NCI-H226 (cell line): Measurements from ENCODE around the gene PCDHGA1.
"Not testable (repeated sequence)": the region's sequence is repeated elsewhere in the genome, so short reads cannot be mapped to it uniquely, and the experiment has no call there.

Experiments used
- DNase-seq: peaks from one replicate; pipeline ENCODE4 v3.0.0-alpha.2; 2015

PCDHGA1 gene

GRCh38 chr5:141413540-141414069, 83.3 kb downstream of the PCDHGA1 start:
- DNase-seq: no peak

GRCh38 chr5:141414548-141415274, 84.4 kb downstream of the PCDHGA1 start:
- DNase-seq: not testable (repeated sequence)

- DNase-seq: not testable (repeated sequence)
Measured at GRCh38 chr5:141415275-141415618, 84.9 kb downstream of the PCDHGA1 start.

- peak; percentile 78 for DNase-seq
Measured at GRCh38 chr5:141417494-141418172, 87.3 kb downstream of the PCDHGA1 start, which contains the start of gene PCDHGB7. TSS of gene PCDHGB7 (plus strand) at chr5:141417677. CDS start at chr5:141417860, 183 bp downstream.

- no peak for DNase-seq
Measured at GRCh38 chr5:141419074-141419880, 89.0 kb downstream of the PCDHGA1 start.

- no peak for DNase-seq
Measured at GRCh38 chr5:141420855-141421488, 90.7 kb downstream of the PCDHGA1 start, which contains the start of gene PCDHGA11. TSS of gene PCDHGA11 (plus strand) at chr5:141421051. CDS start at chr5:141421228, 177 bp downstream.

GRCh38 chr5:141421489-141421855, 91.2 kb downstream of the PCDHGA1 start:
- DNase-seq: no peak

- no peak for DNase-seq
Measured at GRCh38 chr5:141422742-141423291, 92.5 kb downstream of the PCDHGA1 start.

GRCh38 chr5:141427783-141428426, 97.6 kb downstream of the PCDHGA1 start:
- no peak for DNase-seq

GRCh38 chr5:141430332-141431113, 100.2 kb downstream of the PCDHGA1 start, which contains the start of gene PCDHGA12:
TSS of gene PCDHGA12 (plus strand) at chr5:141430507. CDS start at chr5:141430760, 253 bp downstream.
- DNase-seq: peak; percentile 83

- no peak for DNase-seq
Measured at GRCh38 chr5:141431286-141431685, 101.0 kb downstream of the PCDHGA1 start.

GRCh38 chr5:141432308-141432707, 102.0 kb downstream of the PCDHGA1 start:
- DNase-seq: not testable (repeated sequence)

GRCh38 chr5:141432726-141433125, 102.4 kb downstream of the PCDHGA1 start:
- DNase-seq: not testable (repeated sequence)

- no peak for DNase-seq
Measured at GRCh38 chr5:141434006-141434405, 103.7 kb downstream of the PCDHGA1 start.

GRCh38 chr5:141437221-141437620, 106.9 kb downstream of the PCDHGA1 start:
- no peak for DNase-seq

GRCh38 chr5:141439411-141440141, 109.3 kb downstream of the PCDHGA1 start:
- no peak for DNase-seq

- no peak for DNase-seq
Measured at GRCh38 chr5:141440341-141440740, 110.0 kb downstream of the PCDHGA1 start.

- DNase-seq: no peak
Measured at GRCh38 chr5:141441571-141442170, 111.4 kb downstream of the PCDHGA1 start.

- peak; percentile 30 for DNase-seq
Measured at GRCh38 chr5:141465351-141465750, 135.0 kb downstream of the PCDHGA1 start.
